ENCODE data around the gene CTTN. TPM values are rescaled to one million over a fixed set of nuclear protein-coding genes. Genes with fewer than 3 reads are reported as not detected.
"Not testable (repeated sequence)": the region's sequence is repeated elsewhere in the genome, so short reads cannot be mapped to it uniquely, and the experiment has no call there.

CTTN gene
- total RNA-seq, 1 donor from 2014 or later: 313 TPM

GRCh38 chr11:70384566-70385152 lies 13.7 kb upstream of the CTTN start:
- H3K27me3 Mint-ChIP-seq (ENCODE audit: unreplicated experiment): no peaks in the 10 kb centered on the region

GRCh38 chr11:70387564-70387963 lies 10.8 kb upstream of the CTTN start:
- Mint-ChIP-seq H3K9me3 (ENCODE audit: unreplicated experiment) (no peaks in the 10 kb centered on the region), H3K4me3 (ENCODE audit: unreplicated experiment) (no peak overlapping the region), H3K27me3 (ENCODE audit: unreplicated experiment) (no peaks in the 10 kb centered on the region), H3K36me3 (ENCODE audit: unreplicated experiment) (peaks cover 19% of the 10 kb centered on the region), H3K4me1 (ENCODE audit: unreplicated experiment) (no peaks in the 10 kb centered on the region), H3K27ac (ENCODE audit: unreplicated experiment) (no peak overlapping the region)
- TF ChIP-seq CTCF (IDR thresholded peaks at IDR 0.05): no peak
- DNase-seq (ENCODE audit: extremely low spot score, unreplicated experiment): no peak

More at GRCh38 chr11:70384566-70385152, 13.7 kb upstream of the CTTN start:
- TF ChIP-seq CTCF (IDR thresholded peaks at IDR 0.05): no peak
- no peak for DNase-seq (ENCODE audit: extremely low spot score, unreplicated experiment)
- H3K4me1 Mint-ChIP-seq (ENCODE audit: unreplicated experiment): peaks cover 9% of the 10 kb centered on the region
- no peak overlapping the region for H3K27ac Mint-ChIP-seq (ENCODE audit: unreplicated experiment)
- no peak overlapping the region for H3K4me3 Mint-ChIP-seq (ENCODE audit: unreplicated experiment)
- H3K9me3 Mint-ChIP-seq (ENCODE audit: unreplicated experiment): no peaks in the 10 kb centered on the region
- peaks cover 19% of the 10 kb centered on the region for H3K36me3 Mint-ChIP-seq (ENCODE audit: unreplicated experiment)

GRCh38 chr11:70389201-70389600 lies 9.1 kb upstream of the CTTN start:
- H3K4me3 Mint-ChIP-seq (ENCODE audit: unreplicated experiment): no peak overlapping the region
- TF ChIP-seq CTCF (IDR thresholded peaks at IDR 0.05): no peak
- peaks cover 15% of the 10 kb centered on the region for H3K36me3 Mint-ChIP-seq (ENCODE audit: unreplicated experiment)
- H3K9me3 Mint-ChIP-seq (ENCODE audit: unreplicated experiment): no peaks in the 10 kb centered on the region
- H3K27ac Mint-ChIP-seq (ENCODE audit: unreplicated experiment): no peak overlapping the region
- no peaks in the 10 kb centered on the region for H3K4me1 Mint-ChIP-seq (ENCODE audit: unreplicated experiment)
- no peaks in the 10 kb centered on the region for H3K27me3 Mint-ChIP-seq (ENCODE audit: unreplicated experiment)
- DNase-seq (ENCODE audit: extremely low spot score, unreplicated experiment): no peak

- H3K27ac Mint-ChIP-seq (ENCODE audit: unreplicated experiment); H3K4me3 Mint-ChIP-seq (ENCODE audit: unreplicated experiment); H3K36me3 Mint-ChIP-seq (ENCODE audit: unreplicated experiment); DNase-seq (ENCODE audit: extremely low spot score, unreplicated experiment); H3K27me3 Mint-ChIP-seq (ENCODE audit: unreplicated experiment); H3K4me1 Mint-ChIP-seq (ENCODE audit: unreplicated experiment); H3K9me3 Mint-ChIP-seq (ENCODE audit: unreplicated experiment): not testable (repeated sequence)
Measured at GRCh38 chr11:70390882-70391281, 7.4 kb upstream of the CTTN start.

GRCh38 chr11:70394211-70394950 lies 3.9 kb upstream of the CTTN start:
- Mint-ChIP-seq H3K27me3 (ENCODE audit: unreplicated experiment) (no peaks in the 10 kb centered on the region), H3K4me3 (ENCODE audit: unreplicated experiment) (no peak overlapping the region), H3K4me1 (ENCODE audit: unreplicated experiment) (peaks cover 11% of the 10 kb centered on the region), H3K27ac (ENCODE audit: unreplicated experiment) (no peak overlapping the region), H3K9me3 (ENCODE audit: unreplicated experiment) (no peaks in the 10 kb centered on the region), H3K36me3 (ENCODE audit: unreplicated experiment) (peaks cover 2% of the 10 kb centered on the region)
- TF ChIP-seq CTCF (IDR thresholded peaks at IDR 0.05): no peak
- DNase-seq (ENCODE audit: extremely low spot score, unreplicated experiment): no peak
